GM23338 (cell line): Measurements from ENCODE around the gene NRXN2. TPM values are rescaled to one million over a fixed set of nuclear protein-coding genes. Genes with fewer than 3 reads are reported as not detected.

Experiments
- ATAC-seq: fragments of 200-7000 bp; cut with Tn5 transposase; 3 replicates; pipeline ENCODE4 v1.9.1; 2020
- DNase-seq: peaks from one replicate; pipeline ENCODE4 v3.0.0-alpha.2; 2015; ENCODE audit warnings: low spot score
- H2AFZ ChIP-seq: fragments of 200-600 bp; sonication (generic); 2 replicates; pipeline ENCODE4 v1.8.0; 2016; ENCODE audit warnings: antibody characterized with exemption, mild to moderate bottlenecking, moderate library complexity
- H3F3A ChIP-seq: fragments of 200-600 bp; sonication (generic); replicated peaks from 2 replicates; pipeline ENCODE4 v1.8.0; 2017; ENCODE audit warnings: antibody characterized with exemption, mixed run types, low read depth
- H3K27ac ChIP-seq: fragments of 200-600 bp; sonication (generic); 2 replicates; pipeline ENCODE4 v1.6.1; 2016; ENCODE audit warnings: low read depth
- H3K27me3 ChIP-seq: fragments of 200-600 bp; sonication (generic); 2 replicates; pipeline ENCODE4 v1.8.0; 2016; ENCODE audit warnings: mild to moderate bottlenecking, mixed run types, moderate library complexity; ENCODE audit not compliant: insufficient read depth
- H3K36me3 ChIP-seq: fragments of 200-600 bp; sonication (generic); 2 replicates; pipeline ENCODE4 v1.8.0; 2016; ENCODE audit warnings: mild to moderate bottlenecking; ENCODE audit not compliant: insufficient read depth
- H3K4me1 ChIP-seq: fragments of 200-600 bp; sonication (generic); 2 replicates; pipeline ENCODE4 v1.8.0; 2016; ENCODE audit warnings: mild to moderate bottlenecking, moderate library complexity; ENCODE audit not compliant: insufficient read depth
- H3K4me2 ChIP-seq: fragments of 200-600 bp; sonication (generic); 2 replicates; pipeline ENCODE4 v1.7.1; 2017; ENCODE audit warnings: mixed run types
- H3K4me3 ChIP-seq: fragments of 200-600 bp; sonication (generic); 2 replicates; pipeline ENCODE4 v1.6.1; 2016; ENCODE audit warnings: mixed run types
- H3K79me2 ChIP-seq: fragments of 200-600 bp; sonication (generic); replicated peaks from 2 replicates; pipeline ENCODE4 v1.8.0; 2017; ENCODE audit warnings: mild to moderate bottlenecking; ENCODE audit not compliant: insufficient read depth
- H3K9me2 ChIP-seq: fragments of 200-600 bp; sonication (generic); 2 replicates; pipeline ENCODE4 v1.8.0; 2017; ENCODE audit not compliant: insufficient read depth
- H4K20me1 ChIP-seq: fragments of 200-600 bp; sonication (generic); replicated peaks from 2 replicates; pipeline ENCODE4 v1.8.0; 2017; ENCODE audit warnings: mild to moderate bottlenecking; ENCODE audit not compliant: insufficient read depth
- H3K27ac Mint-ChIP-seq: 2 replicates; pipeline ENCODE4 v1.8.0; 2020; ENCODE audit warnings: inconsistent platforms, mild to moderate bottlenecking, moderate library complexity, mixed read lengths
- H3K27me3 Mint-ChIP-seq: 3 replicates; pipeline ENCODE4 v1.8.0; 2022; ENCODE audit warnings: low read depth, mild to moderate bottlenecking, moderate library complexity, mixed read lengths, inconsistent platforms; ENCODE audit not compliant: insufficient read depth, poor library complexity
- H3K36me3 Mint-ChIP-seq: 3 replicates; pipeline ENCODE4 v1.8.0; 2021; ENCODE audit warnings: low read depth, mild to moderate bottlenecking, inconsistent platforms, moderate library complexity, mixed read lengths
- H3K4me1 Mint-ChIP-seq: 3 replicates; pipeline ENCODE4 v1.8.0; 2020; ENCODE audit warnings: mild to moderate bottlenecking, inconsistent platforms, mixed read lengths
- H3K4me3 Mint-ChIP-seq: 3 replicates; pipeline ENCODE4 v1.8.0; 2021; ENCODE audit warnings: moderate library complexity, mild to moderate bottlenecking, inconsistent platforms, mixed read lengths
- H3K9me3 Mint-ChIP-seq: 3 replicates; pipeline ENCODE4 v1.8.0; 2020; ENCODE audit warnings: moderate library complexity, mild to moderate bottlenecking, inconsistent platforms, mixed read lengths
- EZH2phosphoT487 ChIP-seq: fragments of 200-600 bp; sonication (generic); IDR thresholded peaks from one replicate; pipeline ENCODE4 v1.8.1; 2018; ENCODE audit warnings: antibody characterized with exemption; ENCODE audit not compliant: unreplicated experiment
- NANOG ChIP-seq: IDR thresholded peaks from 2 replicates; pipeline ENCODE4 v1.6.1; 2016; ENCODE audit warnings: antibody characterized with exemption, borderline replicate concordance
- STAT1 ChIP-seq: IDR thresholded peaks from one replicate; pipeline ENCODE4 v1.6.1; 2016; ENCODE audit warnings: antibody characterized with exemption; ENCODE audit not compliant: unreplicated experiment
- ZNF331 ChIP-seq: fragments of 250-450 bp; sonication (Bioruptor Pico); IDR thresholded peaks from 2 replicates; pipeline ENCODE4 v1.5.0; 2020; ENCODE audit warnings: low read depth, mild to moderate bottlenecking, moderate library complexity
- polyA plus RNA-seq: library from polyadenylated mRNA; unstranded; fragments of >200 nt; fragmentation: Nextera tagmentation; extraction: Ambion mirVana; gene quantifications from 2 replicates; pipeline ENCODE4 v1.2.1, GENCODE V29; 2016
- total RNA-seq: library from RNA; depleted of rRNA; stranded (reverse); fragments of >200 nt; shearing (Covaris generic); gene quantifications from 2 replicates; pipeline ENCODE4 v1.2.3, GENCODE V29; 2014
- TF ChIP-seq, protein P1 (sequence below): fragments of 250-450 bp; sonication (Bioruptor Pico); IDR thresholded peaks from 2 replicates; pipeline ENCODE4 v1.5.0; 2020; ENCODE audit warnings: mild to moderate bottlenecking, moderate library complexity
- TF ChIP-seq, protein P2 (sequence below): IDR thresholded peaks from one replicate; pipeline ENCODE4 v1.6.1; 2018; ENCODE audit warnings: antibody characterized with exemption; ENCODE audit not compliant: unreplicated experiment
- TF ChIP-seq, protein P3 (sequence below): IDR thresholded peaks from 2 replicates; pipeline ENCODE4 v1.6.1; 2016; ENCODE audit warnings: antibody characterized with exemption

Gene NRXN2
- total and polyA plus RNA-seq, 2 experiments from 2014 or later, result 3.4 to 17.0 TPM

DNA sequence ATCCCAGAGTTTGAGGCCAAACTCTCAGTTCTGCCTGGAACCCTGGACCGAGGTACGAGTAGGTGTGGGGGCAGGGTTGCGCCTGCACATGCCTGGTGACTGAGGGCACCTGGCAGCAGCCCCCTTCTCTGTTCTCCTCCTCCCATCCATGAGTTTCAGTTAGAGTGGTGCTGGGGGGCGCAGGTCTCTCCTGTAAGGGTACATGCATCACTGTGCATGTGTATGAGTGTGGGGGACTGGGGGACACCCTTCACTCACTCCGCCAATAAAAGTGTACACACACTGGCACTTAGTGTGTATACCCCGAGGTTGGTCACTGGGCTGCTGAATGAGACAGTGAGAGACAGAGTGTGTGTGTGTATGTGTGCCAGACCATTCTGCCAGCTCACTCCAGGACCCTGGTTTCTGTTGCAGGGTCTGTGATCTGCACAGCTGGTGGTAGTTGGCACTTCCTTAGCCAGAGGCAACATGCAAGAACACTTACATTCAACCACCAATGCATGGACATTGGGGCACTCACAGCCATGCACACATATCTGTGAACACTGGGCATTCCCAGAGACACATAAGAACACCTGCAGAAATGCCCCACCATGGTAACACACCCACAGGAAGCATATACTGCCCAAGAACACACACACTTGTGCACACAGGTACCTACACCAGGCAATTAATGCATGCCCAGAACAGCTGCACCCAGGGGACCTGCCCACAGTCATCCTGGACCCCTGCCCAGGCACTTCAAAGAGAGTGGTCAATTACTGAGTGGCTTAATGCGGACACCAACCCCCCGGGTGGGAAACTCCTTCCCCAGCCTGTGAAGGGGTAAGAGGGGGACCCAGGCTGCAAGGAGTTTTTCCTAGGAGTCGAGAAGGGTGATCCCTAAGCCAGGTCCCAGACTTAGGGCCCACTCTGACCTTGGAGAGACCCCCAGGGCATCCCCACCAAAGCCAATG, 1.2 kb upstream of the NRXN2 start:
- ATAC-seq, result peak; percentile 13; the same call in 2 of the 3 replicates
- no peak overlapping the region for H3K27ac ChIP-seq
- peak overlapping the region; percentile 95; the same call in 1 of the 2 replicates for H2AFZ ChIP-seq

More for the DNA sequence above, 1.2 kb upstream of the NRXN2 start:
- Histone ChIP-seq H3K36me3 (no peaks in the 10 kb centered on the region), H3K79me2 (no peaks in the 10 kb centered on the region), H3K4me3 (peak overlapping the region; percentile 96), H3K27me3 (peaks cover 16% of the 10 kb centered on the region), H3K4me1 (peaks cover 37% of the 10 kb centered on the region), H4K20me1 (no peaks in the 10 kb centered on the region), H3K4me2 (peak overlapping the region; percentile 97), H3F3A (peaks cover 1% of the 10 kb centered on the region; the same call in 1 of the 2 replicates), H3K9me2 (no peaks in the 10 kb centered on the region)
- TF ChIP-seq, protein P1, sequence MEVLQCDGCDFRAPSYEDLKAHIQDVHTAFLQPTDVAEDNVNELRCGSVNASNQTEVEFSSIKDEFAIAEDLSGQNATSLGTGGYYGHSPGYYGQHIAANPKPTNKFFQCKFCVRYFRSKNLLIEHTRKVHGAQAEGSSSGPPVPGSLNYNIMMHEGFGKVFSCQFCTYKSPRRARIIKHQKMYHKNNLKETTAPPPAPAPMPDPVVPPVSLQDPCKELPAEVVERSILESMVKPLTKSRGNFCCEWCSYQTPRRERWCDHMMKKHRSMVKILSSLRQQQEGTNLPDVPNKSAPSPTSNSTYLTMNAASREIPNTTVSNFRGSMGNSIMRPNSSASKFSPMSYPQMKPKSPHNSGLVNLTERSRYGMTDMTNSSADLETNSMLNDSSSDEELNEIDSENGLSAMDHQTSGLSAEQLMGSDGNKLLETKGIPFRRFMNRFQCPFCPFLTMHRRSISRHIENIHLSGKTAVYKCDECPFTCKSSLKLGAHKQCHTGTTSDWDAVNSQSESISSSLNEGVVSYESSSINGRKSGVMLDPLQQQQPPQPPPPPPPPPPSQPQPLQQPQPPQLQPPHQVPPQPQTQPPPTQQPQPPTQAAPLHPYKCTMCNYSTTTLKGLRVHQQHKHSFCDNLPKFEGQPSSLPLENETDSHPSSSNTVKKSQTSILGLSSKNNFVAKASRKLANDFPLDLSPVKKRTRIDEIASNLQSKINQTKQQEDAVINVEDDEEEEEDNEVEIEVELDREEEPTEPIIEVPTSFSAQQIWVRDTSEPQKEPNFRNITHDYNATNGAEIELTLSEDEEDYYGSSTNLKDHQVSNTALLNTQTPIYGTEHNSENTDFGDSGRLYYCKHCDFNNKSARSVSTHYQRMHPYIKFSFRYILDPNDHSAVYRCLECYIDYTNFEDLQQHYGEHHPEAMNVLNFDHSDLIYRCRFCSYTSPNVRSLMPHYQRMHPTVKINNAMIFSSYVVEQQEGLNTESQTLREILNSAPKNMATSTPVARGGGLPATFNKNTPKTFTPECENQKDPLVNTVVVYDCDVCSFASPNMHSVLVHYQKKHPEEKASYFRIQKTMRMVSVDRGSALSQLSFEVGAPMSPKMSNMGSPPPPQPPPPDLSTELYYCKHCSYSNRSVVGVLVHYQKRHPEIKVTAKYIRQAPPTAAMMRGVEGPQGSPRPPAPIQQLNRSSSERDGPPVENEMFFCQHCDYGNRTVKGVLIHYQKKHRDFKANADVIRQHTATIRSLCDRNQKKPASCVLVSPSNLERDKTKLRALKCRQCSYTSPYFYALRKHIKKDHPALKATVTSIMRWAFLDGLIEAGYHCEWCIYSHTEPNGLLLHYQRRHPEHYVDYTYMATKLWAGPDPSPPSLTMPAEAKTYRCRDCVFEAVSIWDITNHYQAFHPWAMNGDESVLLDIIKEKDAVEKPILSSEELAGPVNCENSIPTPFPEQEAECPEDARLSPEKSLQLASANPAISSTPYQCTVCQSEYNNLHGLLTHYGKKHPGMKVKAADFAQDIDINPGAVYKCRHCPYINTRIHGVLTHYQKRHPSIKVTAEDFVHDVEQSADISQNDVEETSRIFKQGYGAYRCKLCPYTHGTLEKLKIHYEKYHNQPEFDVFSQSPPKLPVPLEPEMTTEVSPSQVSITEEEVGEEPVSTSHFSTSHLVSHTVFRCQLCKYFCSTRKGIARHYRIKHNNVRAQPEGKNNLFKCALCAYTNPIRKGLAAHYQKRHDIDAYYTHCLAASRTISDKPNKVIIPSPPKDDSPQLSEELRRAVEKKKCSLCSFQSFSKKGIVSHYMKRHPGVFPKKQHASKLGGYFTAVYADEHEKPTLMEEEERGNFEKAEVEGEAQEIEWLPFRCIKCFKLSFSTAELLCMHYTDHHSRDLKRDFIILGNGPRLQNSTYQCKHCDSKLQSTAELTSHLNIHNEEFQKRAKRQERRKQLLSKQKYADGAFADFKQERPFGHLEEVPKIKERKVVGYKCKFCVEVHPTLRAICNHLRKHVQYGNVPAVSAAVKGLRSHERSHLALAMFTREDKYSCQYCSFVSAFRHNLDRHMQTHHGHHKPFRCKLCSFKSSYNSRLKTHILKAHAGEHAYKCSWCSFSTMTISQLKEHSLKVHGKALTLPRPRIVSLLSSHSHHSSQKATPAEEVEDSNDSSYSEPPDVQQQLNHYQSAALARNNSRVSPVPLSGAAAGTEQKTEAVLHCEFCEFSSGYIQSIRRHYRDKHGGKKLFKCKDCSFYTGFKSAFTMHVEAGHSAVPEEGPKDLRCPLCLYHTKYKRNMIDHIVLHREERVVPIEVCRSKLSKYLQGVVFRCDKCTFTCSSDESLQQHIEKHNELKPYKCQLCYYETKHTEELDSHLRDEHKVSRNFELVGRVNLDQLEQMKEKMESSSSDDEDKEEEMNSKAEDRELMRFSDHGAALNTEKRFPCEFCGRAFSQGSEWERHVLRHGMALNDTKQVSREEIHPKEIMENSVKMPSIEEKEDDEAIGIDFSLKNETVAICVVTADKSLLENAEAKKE (CRISPR knock-in tag), result no peak
- no peak for TF ChIP-seq STAT1
- TF ChIP-seq, protein P2, sequence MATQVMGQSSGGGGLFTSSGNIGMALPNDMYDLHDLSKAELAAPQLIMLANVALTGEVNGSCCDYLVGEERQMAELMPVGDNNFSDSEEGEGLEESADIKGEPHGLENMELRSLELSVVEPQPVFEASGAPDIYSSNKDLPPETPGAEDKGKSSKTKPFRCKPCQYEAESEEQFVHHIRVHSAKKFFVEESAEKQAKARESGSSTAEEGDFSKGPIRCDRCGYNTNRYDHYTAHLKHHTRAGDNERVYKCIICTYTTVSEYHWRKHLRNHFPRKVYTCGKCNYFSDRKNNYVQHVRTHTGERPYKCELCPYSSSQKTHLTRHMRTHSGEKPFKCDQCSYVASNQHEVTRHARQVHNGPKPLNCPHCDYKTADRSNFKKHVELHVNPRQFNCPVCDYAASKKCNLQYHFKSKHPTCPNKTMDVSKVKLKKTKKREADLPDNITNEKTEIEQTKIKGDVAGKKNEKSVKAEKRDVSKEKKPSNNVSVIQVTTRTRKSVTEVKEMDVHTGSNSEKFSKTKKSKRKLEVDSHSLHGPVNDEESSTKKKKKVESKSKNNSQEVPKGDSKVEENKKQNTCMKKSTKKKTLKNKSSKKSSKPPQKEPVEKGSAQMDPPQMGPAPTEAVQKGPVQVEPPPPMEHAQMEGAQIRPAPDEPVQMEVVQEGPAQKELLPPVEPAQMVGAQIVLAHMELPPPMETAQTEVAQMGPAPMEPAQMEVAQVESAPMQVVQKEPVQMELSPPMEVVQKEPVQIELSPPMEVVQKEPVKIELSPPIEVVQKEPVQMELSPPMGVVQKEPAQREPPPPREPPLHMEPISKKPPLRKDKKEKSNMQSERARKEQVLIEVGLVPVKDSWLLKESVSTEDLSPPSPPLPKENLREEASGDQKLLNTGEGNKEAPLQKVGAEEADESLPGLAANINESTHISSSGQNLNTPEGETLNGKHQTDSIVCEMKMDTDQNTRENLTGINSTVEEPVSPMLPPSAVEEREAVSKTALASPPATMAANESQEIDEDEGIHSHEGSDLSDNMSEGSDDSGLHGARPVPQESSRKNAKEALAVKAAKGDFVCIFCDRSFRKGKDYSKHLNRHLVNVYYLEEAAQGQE, result no peak
- TF ChIP-seq NANOG, result no peak
- no peak for TF ChIP-seq EZH2phosphoT487
- TF ChIP-seq, protein P3, sequence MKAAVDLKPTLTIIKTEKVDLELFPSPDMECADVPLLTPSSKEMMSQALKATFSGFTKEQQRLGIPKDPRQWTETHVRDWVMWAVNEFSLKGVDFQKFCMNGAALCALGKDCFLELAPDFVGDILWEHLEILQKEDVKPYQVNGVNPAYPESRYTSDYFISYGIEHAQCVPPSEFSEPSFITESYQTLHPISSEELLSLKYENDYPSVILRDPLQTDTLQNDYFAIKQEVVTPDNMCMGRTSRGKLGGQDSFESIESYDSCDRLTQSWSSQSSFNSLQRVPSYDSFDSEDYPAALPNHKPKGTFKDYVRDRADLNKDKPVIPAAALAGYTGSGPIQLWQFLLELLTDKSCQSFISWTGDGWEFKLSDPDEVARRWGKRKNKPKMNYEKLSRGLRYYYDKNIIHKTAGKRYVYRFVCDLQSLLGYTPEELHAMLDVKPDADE, result no peak
- no peak for TF ChIP-seq ZNF331 (CRISPR knock-in tag)
- Mint-ChIP-seq H3K9me3 (no peaks in the 10 kb centered on the region; the same call in 2 of the 3 replicates), H3K4me1 (peaks cover 57% of the 10 kb centered on the region), H3K27ac (no peak overlapping the region), H3K27me3 (peaks cover 44% of the 10 kb centered on the region), H3K36me3 (peaks cover 14% of the 10 kb centered on the region), H3K4me3 (peak overlapping the region; percentile 59)
- DNase-seq, result no peak
